Measurements from ENCODE around the gene HERPUD1. TPM values are rescaled to one million over a fixed set of nuclear protein-coding genes. Genes with fewer than 3 reads are reported as not detected.

Gene HERPUD1
- total RNA-seq, 1 experiment from 2014 or later = 45.2 TPM

GRCh38 chr16:56910654-56911539 lies 21.0 kb upstream of the HERPUD1 start:
- no peaks in the 10 kb centered on the region for H3K9me3 ChIP-seq (ENCODE audit: control insufficient read depth, insufficient read depth, low read depth, low read length)
- no peaks in the 10 kb centered on the region for H3K27me3 ChIP-seq (ENCODE audit: control insufficient read depth, insufficient read depth, low read length)
- ATAC-seq (no peak), DNase-seq (ENCODE audit: low read depth, low spot score) (no peak)
- no peak overlapping the region for H3K27ac ChIP-seq (ENCODE audit: low read length)
- ChIA-PET POLR2A (no interaction called here), CTCF (interaction anchor here (0.6 kb wide), 1 partner anchor 72 kb away, joined by 7 read pairs; no protein-coding TSS in a partner anchor)
- no peak overlapping the region for H3K4me3 ChIP-seq (ENCODE audit: low read depth in 2 of 2, low read length in 2 of 2)
- in situ Hi-C loops (cut with HindIII; ENCODE audit: low pct_unique_long_range_greater_than_20kb, low sequenced_read_pairs) (no loop called here), intact Hi-C loops (cut with micrococcal nuclease; ENCODE audit: unreplicated experiment) (no loop called here)
- no peak for TF ChIP-seq REST (IDR thresholded peaks at IDR 0.05; ENCODE audit: insufficient read depth in 1 of 2, low read depth in 2 of 2, low read length in 1 of 2)
- no peak for TF ChIP-seq CTCF (IDR thresholded peaks at IDR 0.05)
- BruUV-seq (replicated peaks) = no TSS peak
- no peaks in the 10 kb centered on the region for H3K36me3 ChIP-seq (ENCODE audit: control insufficient read depth, insufficient read depth, low read length)
- no peaks in the 10 kb centered on the region for H3K4me1 ChIP-seq (ENCODE audit: control insufficient read depth, insufficient read depth, low read length)

- intact Hi-C loops (cut with micrococcal nuclease; ENCODE audit: unreplicated experiment) = no loop called here
- ATAC-seq (no peak), DNase-seq (ENCODE audit: low read depth, low spot score) (no peak)
- ChIA-PET CTCF (no interaction called here), POLR2A (interaction anchor here (0.6 kb wide), 1 partner anchor 20 kb away, joined by 5 read pairs; the partner anchor contains the start of gene HERPUD1)
- no peaks in the 10 kb centered on the region for H3K27me3 ChIP-seq (ENCODE audit: control insufficient read depth, insufficient read depth, low read length)
- H3K27ac ChIP-seq (ENCODE audit: low read length) = no peak overlapping the region
- H3K36me3 ChIP-seq (ENCODE audit: control insufficient read depth, insufficient read depth, low read length) = no peaks in the 10 kb centered on the region
- no peak for TF ChIP-seq REST (IDR thresholded peaks at IDR 0.05; ENCODE audit: insufficient read depth in 1 of 2, low read depth in 2 of 2, low read length in 1 of 2)
- TF ChIP-seq TCF7L2 (IDR thresholded peaks at IDR 0.05; ENCODE audit: low read depth, low read length) = no peak
- no peak for TF ChIP-seq SIN3A (IDR thresholded peaks at IDR 0.05; ENCODE audit: borderline replicate concordance, insufficient read depth, low read depth, low read length)
- TF ChIP-seq POLR2AphosphoS5 (IDR thresholded peaks at IDR 0.05; ENCODE audit: low read depth, low read length) = no peak
- TF ChIP-seq CTCF (IDR thresholded peaks at IDR 0.05) = no peak
- BruUV-seq (replicated peaks) = no TSS peak
- H3K9me3 ChIP-seq (ENCODE audit: control insufficient read depth, insufficient read depth, low read depth, low read length) = no peaks in the 10 kb centered on the region
- in situ Hi-C loops (cut with HindIII; ENCODE audit: low pct_unique_long_range_greater_than_20kb, low sequenced_read_pairs) = no loop called here
- no peaks in the 10 kb centered on the region for H3K4me1 ChIP-seq (ENCODE audit: control insufficient read depth, insufficient read depth, low read length)
- H3K4me3 ChIP-seq (ENCODE audit: low read depth in 2 of 2, low read length in 2 of 2) = no peak overlapping the region
Observed at GRCh38 chr16:56911771-56912571, 20.0 kb upstream of the HERPUD1 start.
